ENCODE results near the gene REV3L.

DNA sequence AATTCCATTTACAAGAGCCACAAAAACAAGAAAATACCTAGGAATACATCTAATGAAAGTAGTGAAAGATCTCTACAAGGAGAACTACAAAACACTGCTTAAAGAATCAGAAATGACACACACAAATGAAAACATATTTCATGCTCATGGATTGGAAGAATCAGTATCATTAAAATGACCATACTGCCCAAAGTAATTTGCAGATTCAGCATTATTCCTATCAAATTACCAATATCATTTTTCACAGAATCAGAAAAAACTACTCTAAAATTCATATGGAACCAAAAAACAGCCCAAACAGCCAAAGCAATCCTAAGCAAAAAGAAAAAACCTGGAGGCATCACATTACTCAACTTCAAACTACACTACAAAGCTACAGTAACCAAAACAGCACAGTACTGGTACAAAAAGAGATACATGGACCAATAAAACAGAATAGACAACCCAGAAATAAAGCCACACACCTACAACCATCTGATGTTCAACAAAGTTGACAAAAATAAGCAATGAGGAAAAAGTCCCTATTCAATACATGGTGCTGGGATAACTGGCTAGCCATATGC is 24.3 kb downstream of the REV3L start:
- no peak for TF ChIP-seq NFE2L1 (CRISPR knock-in tag; IDR thresholded peaks at IDR 0.05; ENCODE audit: borderline replicate concordance)
- no peak for TF ChIP-seq ZNF484 (CRISPR knock-in tag; IDR thresholded peaks at IDR 0.05; ENCODE audit: borderline replicate concordance, low read depth)
- TF ChIP-seq ZNF260 (CRISPR knock-in tag; IDR thresholded peaks at IDR 0.05; ENCODE audit: borderline replicate concordance, low read depth), result no peak
- no peak for TF ChIP-seq POLR2AphosphoS5 (IDR thresholded peaks at IDR 0.05; ENCODE audit: low read depth, low read length)
- TF ChIP-seq RAD21 (CRISPR knock-in tag; IDR thresholded peaks at IDR 0.05), result no peak
- TF ChIP-seq, protein P1, sequence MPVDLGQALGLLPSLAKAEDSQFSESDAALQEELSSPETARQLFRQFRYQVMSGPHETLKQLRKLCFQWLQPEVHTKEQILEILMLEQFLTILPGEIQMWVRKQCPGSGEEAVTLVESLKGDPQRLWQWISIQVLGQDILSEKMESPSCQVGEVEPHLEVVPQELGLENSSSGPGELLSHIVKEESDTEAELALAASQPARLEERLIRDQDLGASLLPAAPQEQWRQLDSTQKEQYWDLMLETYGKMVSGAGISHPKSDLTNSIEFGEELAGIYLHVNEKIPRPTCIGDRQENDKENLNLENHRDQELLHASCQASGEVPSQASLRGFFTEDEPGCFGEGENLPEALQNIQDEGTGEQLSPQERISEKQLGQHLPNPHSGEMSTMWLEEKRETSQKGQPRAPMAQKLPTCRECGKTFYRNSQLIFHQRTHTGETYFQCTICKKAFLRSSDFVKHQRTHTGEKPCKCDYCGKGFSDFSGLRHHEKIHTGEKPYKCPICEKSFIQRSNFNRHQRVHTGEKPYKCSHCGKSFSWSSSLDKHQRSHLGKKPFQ (CRISPR knock-in tag; IDR thresholded peaks at IDR 0.05; ENCODE audit: insufficient replicate concordance), result no peak
- TF ChIP-seq MAFK (conservative IDR thresholded peaks at IDR 0.05 in 1 of 2, IDR thresholded peaks at IDR 0.05 in 1 of 2; ENCODE audit: low read length in 2 of 2), result peak; percentile 91 to 96
- TF ChIP-seq, protein P2, sequence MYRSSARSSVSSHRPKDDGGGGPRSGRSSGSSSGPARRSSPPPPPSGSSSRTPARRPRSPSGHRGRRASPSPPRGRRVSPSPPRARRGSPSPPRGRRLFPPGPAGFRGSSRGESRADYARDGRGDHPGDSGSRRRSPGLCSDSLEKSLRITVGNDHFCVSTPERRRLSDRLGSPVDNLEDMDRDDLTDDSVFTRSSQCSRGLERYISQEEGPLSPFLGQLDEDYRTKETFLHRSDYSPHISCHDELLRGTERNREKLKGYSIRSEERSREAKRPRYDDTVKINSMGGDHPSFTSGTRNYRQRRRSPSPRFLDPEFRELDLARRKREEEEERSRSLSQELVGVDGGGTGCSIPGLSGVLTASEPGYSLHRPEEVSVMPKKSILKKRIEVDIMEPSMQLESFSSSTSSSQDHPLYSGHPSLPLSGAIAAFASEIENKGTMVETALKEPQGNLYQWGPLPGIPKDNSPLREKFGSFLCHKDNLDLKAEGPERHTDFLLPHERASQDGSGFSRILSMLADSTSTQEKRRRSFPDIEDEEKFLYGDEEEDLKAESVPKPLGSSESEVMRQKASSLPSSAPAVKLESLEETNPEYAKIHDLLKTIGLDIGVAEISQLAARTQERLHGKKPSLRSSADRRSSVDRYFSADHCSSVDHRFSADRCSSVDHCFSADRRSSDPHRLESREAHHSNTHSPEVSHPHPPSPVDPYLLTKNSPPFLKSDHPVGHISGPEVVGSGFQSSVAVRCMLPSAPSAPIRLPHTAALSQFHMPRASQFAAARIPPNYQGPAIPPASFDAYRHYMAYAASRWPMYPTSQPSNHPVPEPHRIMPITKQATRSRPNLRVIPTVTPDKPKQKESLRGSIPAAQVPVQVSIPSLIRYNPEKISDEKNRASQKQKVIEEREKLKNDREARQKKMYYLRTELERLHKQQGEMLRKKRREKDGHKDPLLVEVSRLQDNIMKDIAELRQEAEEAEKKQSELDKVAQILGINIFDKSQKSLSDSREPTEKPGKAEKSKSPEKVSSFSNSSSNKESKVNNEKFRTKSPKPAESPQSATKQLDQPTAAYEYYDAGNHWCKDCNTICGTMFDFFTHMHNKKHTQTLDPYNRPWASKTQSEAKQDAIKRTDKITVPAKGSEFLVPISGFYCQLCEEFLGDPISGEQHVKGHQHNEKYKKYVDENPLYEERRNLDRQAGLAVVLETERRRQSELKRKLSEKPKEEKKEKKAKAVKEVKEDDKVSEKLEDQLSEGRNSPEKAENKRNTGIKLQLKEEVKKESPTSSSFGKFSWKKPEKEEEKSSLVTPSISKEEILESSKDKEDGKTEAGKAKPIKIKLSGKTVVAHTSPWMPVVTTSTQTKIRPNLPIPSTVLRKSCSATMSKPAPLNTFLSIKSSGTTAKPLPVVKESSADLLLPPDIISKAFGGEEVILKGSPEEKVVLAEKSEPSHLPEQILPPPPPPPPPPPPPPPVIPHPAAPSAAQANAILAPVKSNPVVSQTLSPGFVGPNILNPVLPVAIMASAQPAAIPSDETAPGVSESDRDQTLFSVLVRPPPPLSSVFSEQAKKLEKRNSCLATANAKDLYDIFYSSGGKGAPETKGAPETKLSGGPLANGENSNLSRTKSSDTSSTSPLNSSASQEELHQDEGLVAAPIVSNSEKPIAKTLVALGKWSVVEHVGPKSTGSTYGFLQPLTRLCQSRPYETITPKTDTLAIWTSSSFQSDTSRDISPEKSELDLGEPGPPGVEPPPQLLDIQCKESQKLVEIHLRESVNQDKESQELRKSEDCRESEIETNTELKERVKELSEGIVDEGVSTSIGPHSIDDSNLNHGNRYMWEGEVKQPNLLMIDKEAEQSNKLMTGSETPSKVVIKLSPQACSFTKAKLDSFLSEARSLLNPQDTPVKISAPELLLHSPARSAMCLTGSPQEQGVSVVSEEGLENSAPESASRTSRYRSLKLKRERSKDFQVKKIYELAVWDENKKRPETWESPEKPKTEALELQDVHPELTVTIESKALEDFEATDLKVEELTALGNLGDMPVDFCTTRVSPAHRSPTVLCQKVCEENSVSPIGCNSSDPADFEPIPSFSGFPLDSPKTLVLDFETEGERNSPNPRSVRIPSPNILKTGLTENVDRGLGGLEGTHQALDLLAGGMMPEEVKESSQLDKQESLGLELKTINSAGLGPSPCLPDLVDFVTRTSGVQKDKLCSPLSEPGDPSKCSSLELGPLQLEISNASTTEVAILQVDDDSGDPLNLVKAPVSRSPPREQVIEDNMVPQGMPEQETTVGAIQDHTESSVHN (CRISPR knock-in tag; IDR thresholded peaks at IDR 0.05), result no peak
- TF ChIP-seq TCF12 (IDR thresholded peaks at IDR 0.05), result no peak
- no peak for TF ChIP-seq TCF12 (CRISPR knock-in tag; IDR thresholded peaks at IDR 0.05)
- no peak for TF ChIP-seq TAF1 (CRISPR knock-in tag; IDR thresholded peaks at IDR 0.05)
- TF ChIP-seq, protein P3, sequence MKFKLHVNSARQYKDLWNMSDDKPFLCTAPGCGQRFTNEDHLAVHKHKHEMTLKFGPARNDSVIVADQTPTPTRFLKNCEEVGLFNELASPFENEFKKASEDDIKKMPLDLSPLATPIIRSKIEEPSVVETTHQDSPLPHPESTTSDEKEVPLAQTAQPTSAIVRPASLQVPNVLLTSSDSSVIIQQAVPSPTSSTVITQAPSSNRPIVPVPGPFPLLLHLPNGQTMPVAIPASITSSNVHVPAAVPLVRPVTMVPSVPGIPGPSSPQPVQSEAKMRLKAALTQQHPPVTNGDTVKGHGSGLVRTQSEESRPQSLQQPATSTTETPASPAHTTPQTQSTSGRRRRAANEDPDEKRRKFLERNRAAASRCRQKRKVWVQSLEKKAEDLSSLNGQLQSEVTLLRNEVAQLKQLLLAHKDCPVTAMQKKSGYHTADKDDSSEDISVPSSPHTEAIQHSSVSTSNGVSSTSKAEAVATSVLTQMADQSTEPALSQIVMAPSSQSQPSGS (CRISPR knock-in tag; IDR thresholded peaks at IDR 0.05), result no peak
- TF ChIP-seq ZNF556 (CRISPR knock-in tag; IDR thresholded peaks at IDR 0.05; ENCODE audit: borderline replicate concordance), result no peak

All from HepG2 (cell line).